Breast epithelium (tissue), 4 donors: ENCODE data around the gene NFATC3. TPM values are rescaled to one million over a fixed set of nuclear protein-coding genes. Genes with fewer than 3 reads are reported as not detected.
A peak's percentile ranks its signal among the peaks of the same experiment; 100 is the strongest.

Experiments
- DNase-seq, 2 donors: peaks; one replicate each; pipeline ENCODE4 v3.0.0-alpha.2; 2019; ENCODE audit warnings: low spot score in 2 of 2
- H3K27ac ChIP-seq, 2 donors: fragments of 200-600 bp; sonication (generic) in 1 of 2; one replicate each; pipeline ENCODE4 v1.5.1; 2016 to 2019; ENCODE audit warnings: mild to moderate bottlenecking in 1 of 2
- H3K27me3 ChIP-seq, 2 donors: fragments of 200-600 bp; sonication (generic) in 1 of 2; one replicate each; pipeline versions ENCODE4 v1.5.1 to v1.6.0; 2017 to 2019; ENCODE audit warnings: control low read depth in 1 of 2, mild to moderate bottlenecking in 1 of 2
- H3K36me3 ChIP-seq: fragments of 200-600 bp; one replicate; pipeline ENCODE4 v1.5.1; 2019
- H3K4me1 ChIP-seq, 2 donors: fragments of 200-600 bp; sonication (generic); one replicate each; pipeline ENCODE4 v1.5.1; 2016 to 2019; ENCODE audit warnings: control low read depth in 1 of 2
- H3K4me3 ChIP-seq, 3 donors: fragments of 200-600 bp; sonication (generic); 1 replicate in 2 of 3; 2 replicates in 1 of 3; pipeline ENCODE4 v1.5.1; 2016 to 2019; ENCODE audit warnings: mild to moderate bottlenecking in 3 of 3, moderate library complexity in 2 of 3
- H3K9me3 ChIP-seq, 2 donors: fragments of 200-600 bp; sonication (generic) in 1 of 2; one replicate each; pipeline ENCODE4 v1.5.1; 2016 to 2019; ENCODE audit warnings: control low read depth in 1 of 2
- CTCF ChIP-seq, 3 donors: fragments of 450-650 bp; IDR thresholded peaks; one replicate each; pipeline ENCODE4 v1.5.1; 2016 to 2017; ENCODE audit warnings: antibody characterized with exemption in 3 of 3, mild to moderate bottlenecking in 3 of 3, moderate library complexity in 3 of 3
- POLR2A ChIP-seq: fragments of 450-650 bp; IDR thresholded peaks from one replicate; pipeline ENCODE4 v1.6.1; 2016; ENCODE audit warnings: antibody characterized with exemption, mild to moderate bottlenecking, moderate library complexity
- POLR2AphosphoS5 ChIP-seq, 3 donors: sonication (generic); formaldehyde crosslinking; IDR thresholded peaks; one replicate each; pipeline ENCODE4 v1.6.1; 2017; ENCODE audit warnings: antibody characterized with exemption in 3 of 3
- intact Hi-C: fragments of 100-400 bp; cut with DNase I; formaldehyde crosslinking; loops from one replicate; pipeline ENCODE4 v1.15.1; 2023; ENCODE audit warnings: low total_unique reads
- total RNA-seq, 3 donors: library from RNA; depleted of rRNA; stranded (reverse); fragments of >200 nt; gene quantifications; one replicate each; pipeline ENCODE4 v1.1.0, GENCODE V29; 2016

Gene NFATC3
- total RNA-seq, 3 donors from 2014 or later, result 52.0 to 64.2 (median 60.6) TPM

- TF ChIP-seq POLR2A (no peak), POLR2AphosphoS5 (IDR thresholded peaks at IDR 0.05) (no peak), CTCF (IDR thresholded peaks at IDR 0.05) (no peak)
- H3K4me1 ChIP-seq, result no peaks in the 10 kb centered on the region
- no peak overlapping the region for H3K27ac ChIP-seq
- no peak for DNase-seq
- no peak overlapping the region for H3K4me3 ChIP-seq
- intact Hi-C loops, result no loop called here
- H3K27me3 ChIP-seq, result no peaks in the 10 kb centered on the region
- H3K36me3 ChIP-seq, result no peaks in the 10 kb centered on the region
- no peaks in the 10 kb centered on the region for H3K9me3 ChIP-seq
These were observed 11.0 kb upstream of the NFATC3 start for GRCh38 chr16:68073902-68074760.

- no peak for TF ChIP-seq POLR2A
- no peak for DNase-seq
- Histone ChIP-seq H3K9me3 (no peaks in the 10 kb centered on the region), H3K27me3 (no peaks in the 10 kb centered on the region), H3K4me1 (no peaks in the 10 kb centered on the region), H3K36me3 (no peaks in the 10 kb centered on the region), H3K27ac (no peak overlapping the region), H3K4me3 (no peak overlapping the region)
- intact Hi-C loops, result no loop called here
These were observed 10.2 kb upstream of the NFATC3 start for GRCh38 chr16:68074850-68075555.

- TF ChIP-seq CTCF (IDR thresholded peaks at IDR 0.05) (no peak), POLR2AphosphoS5 (IDR thresholded peaks at IDR 0.05) (no peak), POLR2A (no peak)
- Histone ChIP-seq H3K36me3 (no peaks in the 10 kb centered on the region), H3K4me3 (no peak overlapping the region), H3K4me1 (no peaks in the 10 kb centered on the region), H3K27me3 (no peaks in the 10 kb centered on the region), H3K9me3 (no peaks in the 10 kb centered on the region), H3K27ac (no peak overlapping the region)
- intact Hi-C loops, result no loop called here
- DNase-seq, result no peak
These were observed 9.2 kb upstream of the NFATC3 start for GRCh38 chr16:68075980-68076379.

GRCh38 chr16:68076560-68076959, 8.6 kb upstream of the NFATC3 start:
- Histone ChIP-seq H3K27ac (no peak overlapping the region), H3K27me3 (no peaks in the 10 kb centered on the region), H3K9me3 (no peaks in the 10 kb centered on the region), H3K36me3 (no peaks in the 10 kb centered on the region), H3K4me1 (no peaks in the 10 kb centered on the region), H3K4me3 (no peak overlapping the region)
- intact Hi-C loops, result no loop called here
- no peak for DNase-seq
- TF ChIP-seq POLR2AphosphoS5 (IDR thresholded peaks at IDR 0.05) (no peak), POLR2A (no peak), CTCF (IDR thresholded peaks at IDR 0.05) (no peak)

GRCh38 chr16:68077866-68078700, 7.1 kb upstream of the NFATC3 start:
- TF ChIP-seq CTCF (IDR thresholded peaks at IDR 0.05) (no peak), POLR2AphosphoS5 (IDR thresholded peaks at IDR 0.05) (no peak), POLR2A (no peak)
- peak overlapping the region in 1 of 2 donors; percentile 99 for H3K27ac ChIP-seq
- no peak overlapping the region for H3K4me3 ChIP-seq
- H3K9me3 ChIP-seq, result no peaks in the 10 kb centered on the region
- no peak for DNase-seq
- intact Hi-C loops, result no loop called here
- no peaks in the 10 kb centered on the region for H3K27me3 ChIP-seq
- no peaks in the 10 kb centered on the region for H3K4me1 ChIP-seq
- no peaks in the 10 kb centered on the region for H3K36me3 ChIP-seq
